Airway epithelial cell (primary cell): ENCODE results near the gene ESPN. TPM values are rescaled to one million over a fixed set of nuclear protein-coding genes. Genes with fewer than 3 reads are reported as not detected.

Experiments
- total RNA-seq: library from RNA; depleted of rRNA; stranded (reverse); fragments of >200 nt; gene quantifications from 2 replicates; pipeline ENCODE4 v1.2.3, GENCODE V29; 2015

ESPN gene
- 13.7 and 14.0 TPM in 2 replicates for total RNA-seq

GRCh38 chr1:6424619-6425593 lies at the start of gene ESPN:
ESPN (plus strand) TSS chr1:6424776; CDS start chr1:6424956, 180 bp downstream.

GRCh38 chr1:6393400-6394187 lies 31.0 kb upstream of the ESPN start, which contains the start of gene ACOT7:
ACOT7 (minus strand) TSS chr1:6393767; CDS start chr1:6393399, 368 bp downstream.

GRCh38 chr1:6419804-6420453 lies 4.6 kb upstream of the ESPN start, which contains the start of gene HES2:
HES2 (minus strand) TSS chr1:6419919; CDS start chr1:6419820, 99 bp downstream.

GRCh38 chr1:6466023-6466422 lies 41.4 kb downstream of the ESPN start, which contains the start of gene TNFRSF25:
TNFRSF25 (minus strand) TSS chr1:6466173; CDS start chr1:6466107, 66 bp downstream.

GRCh38 chr1:6491480-6491962 lies 66.9 kb downstream of the ESPN start, which contains the start of gene PLEKHG5:
PLEKHG5 (minus strand) TSS chr1:6491667; CDS start chr1:6477571, 14,096 bp downstream.

Other genes with a start within 250 kb of the ESPN start
- gene CHD5, start 244.5 kb upstream of the ESPN start, total RNA-seq: 0.07 TPM in 1 of 2 replicates, not detected in the other
- 226 TPM in 2 replicates for gene RPL22, start 225.2 kb upstream of the ESPN start, total RNA-seq
- gene RNF207, start 218.7 kb upstream of the ESPN start, total RNA-seq: 3.7 and 5.1 TPM in 2 replicates
- gene ICMT, start 188.8 kb upstream of the ESPN start, total RNA-seq: 59.0 and 82.4 TPM in 2 replicates
- 0.78 TPM in 1 of 2 replicates, not detected in the other for gene HES3, start 180.6 kb upstream of the ESPN start, total RNA-seq
- gene GPR153, start 163.7 kb upstream of the ESPN start, total RNA-seq: 39.9 and 43.1 TPM in 2 replicates
- 130 and 138 TPM in 2 replicates for gene ACOT7, start 31.0 kb upstream of the ESPN start, total RNA-seq
- 173 and 201 TPM in 2 replicates for gene HES2, start 4.9 kb upstream of the ESPN start, total RNA-seq
- 31.7 and 34.3 TPM in 2 replicates for gene TNFRSF25, start 41.4 kb downstream of the ESPN start, total RNA-seq
- gene PLEKHG5, start 66.9 kb downstream of the ESPN start, total RNA-seq: 42.2 and 51.3 TPM in 2 replicates
- 11.6 and 15.7 TPM in 2 replicates for gene NOL9, start 129.7 kb downstream of the ESPN start, total RNA-seq
- not detected in 2 replicates for gene TAS1R1, start 130.5 kb downstream of the ESPN start, total RNA-seq
- 7.8 and 19.4 TPM in 2 replicates for gene ZBTB48, start 155.2 kb downstream of the ESPN start, total RNA-seq
- gene KLHL21, start 178.1 kb downstream of the ESPN start, total RNA-seq: 48.1 and 54.9 TPM in 2 replicates
- gene PHF13, start 189.0 kb downstream of the ESPN start, total RNA-seq: 10.2 and 12.0 TPM in 2 replicates
- 15.0 and 19.6 TPM in 2 replicates for gene THAP3, start 200.1 kb downstream of the ESPN start, total RNA-seq